Glutamatergic neuron (in vitro differentiated cells): ENCODE results near the gene TRPM3. TPM values are rescaled to one million over a fixed set of nuclear protein-coding genes. Genes with fewer than 3 reads are reported as not detected.

Experiments used
- DNase-seq: peaks from one replicate; pipeline ENCODE4 v3.0.0; 2022
- H3K27ac Mint-ChIP-seq: one replicate; pipeline ENCODE4 v1.8.0; 2020; ENCODE audit warnings: mild to moderate bottlenecking, mixed read lengths, inconsistent platforms; ENCODE audit not compliant: unreplicated experiment
- H3K27me3 Mint-ChIP-seq: one replicate; pipeline ENCODE4 v1.8.0; 2020; ENCODE audit warnings: mild to moderate bottlenecking, moderate library complexity, mixed read lengths, inconsistent platforms; ENCODE audit not compliant: unreplicated experiment
- H3K36me3 Mint-ChIP-seq: one replicate; pipeline ENCODE4 v1.8.0; 2020; ENCODE audit warnings: mild to moderate bottlenecking, mixed read lengths, inconsistent platforms; ENCODE audit not compliant: unreplicated experiment
- H3K4me1 Mint-ChIP-seq: one replicate; pipeline ENCODE4 v1.8.0; 2020; ENCODE audit warnings: mild to moderate bottlenecking, low read depth, mixed read lengths, inconsistent platforms; ENCODE audit not compliant: unreplicated experiment
- H3K4me3 Mint-ChIP-seq: one replicate; pipeline ENCODE4 v1.8.0; 2020; ENCODE audit warnings: mild to moderate bottlenecking, mixed read lengths, inconsistent platforms; ENCODE audit not compliant: unreplicated experiment
- H3K9me3 Mint-ChIP-seq: one replicate; pipeline ENCODE4 v1.8.0; 2020; ENCODE audit warnings: mild to moderate bottlenecking, moderate library complexity, mixed read lengths, inconsistent platforms; ENCODE audit not compliant: unreplicated experiment
- CTCF ChIP-seq: fragments of 200-600 bp; sonication (generic); IDR thresholded peaks from one replicate; pipeline ENCODE4 v1.5.0; 2021; ENCODE audit not compliant: partially characterized antibody, unreplicated experiment
- total RNA-seq: library from RNA; stranded (reverse); fragmentation: NEBNext Ultra II Directional; extraction: Animal tissue kit (Norgen Biotek cat#: 25700); gene quantifications from one replicate; pipeline ENCODE4 v1.2.1, GENCODE V29; 2021; ENCODE audit not compliant: unreplicated experiment

The TRPM3 gene
- total RNA-seq, 1 donor from 2014 or later, result 3.3 TPM

DNA sequence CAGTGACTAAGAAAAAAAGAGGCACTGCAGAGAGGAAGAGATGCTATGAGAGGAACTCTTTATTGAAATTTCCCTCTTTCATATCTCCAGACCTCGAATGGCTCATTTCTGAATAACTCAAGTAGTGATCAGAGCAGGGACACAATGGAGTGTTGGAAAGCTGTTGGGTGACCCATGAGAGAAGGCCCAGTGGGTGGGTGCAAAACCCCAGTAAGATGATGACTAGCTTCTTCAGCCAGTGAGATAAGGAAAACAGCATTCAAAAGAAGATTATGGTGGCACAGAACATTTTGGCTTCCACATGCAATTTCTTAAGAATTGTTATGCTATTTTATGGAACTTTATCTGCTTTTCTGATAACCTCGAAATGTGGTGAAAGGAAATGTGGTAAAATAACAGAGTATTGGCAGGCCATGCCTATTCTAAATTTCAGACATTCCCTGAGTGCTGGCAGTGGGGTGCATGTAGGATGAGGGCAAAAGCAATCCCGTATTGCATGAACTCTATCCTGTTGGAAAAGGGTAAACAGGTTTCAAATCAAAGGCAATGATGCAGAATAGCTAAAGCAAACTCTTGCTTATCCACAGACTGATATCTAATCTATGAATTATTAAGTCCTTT lies 579.0 kb downstream of the TRPM3 start:
- no peak for TF ChIP-seq CTCF
- Mint-ChIP-seq H3K4me3 (no peak overlapping the region), H3K9me3 (no peaks in the 10 kb centered on the region), H3K27ac (no peak overlapping the region), H3K4me1 (no peaks in the 10 kb centered on the region), H3K27me3 (no peaks in the 10 kb centered on the region), H3K36me3 (no peaks in the 10 kb centered on the region)
- DNase-seq, result no peak

DNA sequence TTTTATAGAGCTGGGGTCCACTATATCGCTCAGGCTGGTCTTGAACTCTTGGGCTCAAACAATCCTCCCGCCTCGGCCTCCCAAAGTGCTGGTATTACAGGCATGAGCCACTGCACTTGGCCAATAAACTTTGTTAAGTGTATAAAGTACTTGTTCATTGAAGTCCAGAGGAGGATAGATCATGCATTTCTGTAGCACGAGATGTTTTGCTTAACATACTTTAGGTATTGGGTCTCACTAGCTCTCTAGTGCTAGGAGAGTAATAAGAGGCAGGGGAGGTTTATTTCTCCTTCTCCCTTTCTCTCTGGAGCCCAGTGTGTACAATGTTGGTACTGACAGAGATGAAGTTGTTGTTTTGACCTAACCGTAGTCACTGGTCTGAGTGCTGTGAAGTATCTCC lies 581.4 kb downstream of the TRPM3 start:
- no peaks in the 10 kb centered on the region for H3K36me3 Mint-ChIP-seq
- no peaks in the 10 kb centered on the region for H3K27me3 Mint-ChIP-seq
- no peaks in the 10 kb centered on the region for H3K9me3 Mint-ChIP-seq

DNA sequence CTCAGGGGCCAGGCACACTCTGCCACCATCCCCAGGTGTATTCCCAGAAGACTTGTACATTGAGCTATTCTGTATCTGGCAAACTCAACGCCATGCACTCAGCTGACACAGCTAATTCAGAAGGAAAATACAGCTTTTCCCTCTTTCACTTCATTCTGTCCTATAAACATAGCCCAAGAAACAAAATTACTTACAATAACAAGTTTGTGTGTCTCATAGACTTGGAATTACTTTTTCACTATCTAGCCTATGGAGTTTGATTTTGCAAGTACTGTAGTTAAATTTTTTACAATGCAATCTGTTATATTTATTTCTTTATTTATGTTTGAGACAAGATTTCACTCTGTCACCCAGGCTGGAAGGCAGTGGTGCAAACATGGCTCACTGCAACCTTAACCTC lies 581.9 kb downstream of the TRPM3 start:
- Mint-ChIP-seq H3K27ac (no peak overlapping the region), H3K4me1 (no peaks in the 10 kb centered on the region), H3K27me3 (no peaks in the 10 kb centered on the region), H3K4me3 (no peak overlapping the region), H3K9me3 (no peaks in the 10 kb centered on the region), H3K36me3 (no peaks in the 10 kb centered on the region)
- TF ChIP-seq CTCF, result no peak
- no peak for DNase-seq

More for the DNA sequence above, 581.4 kb downstream of the TRPM3 start:
- H3K27ac Mint-ChIP-seq, result no peak overlapping the region
- no peak overlapping the region for H3K4me3 Mint-ChIP-seq
- DNase-seq, result no peak
- H3K4me1 Mint-ChIP-seq, result no peaks in the 10 kb centered on the region
- TF ChIP-seq CTCF, result no peak

DNA sequence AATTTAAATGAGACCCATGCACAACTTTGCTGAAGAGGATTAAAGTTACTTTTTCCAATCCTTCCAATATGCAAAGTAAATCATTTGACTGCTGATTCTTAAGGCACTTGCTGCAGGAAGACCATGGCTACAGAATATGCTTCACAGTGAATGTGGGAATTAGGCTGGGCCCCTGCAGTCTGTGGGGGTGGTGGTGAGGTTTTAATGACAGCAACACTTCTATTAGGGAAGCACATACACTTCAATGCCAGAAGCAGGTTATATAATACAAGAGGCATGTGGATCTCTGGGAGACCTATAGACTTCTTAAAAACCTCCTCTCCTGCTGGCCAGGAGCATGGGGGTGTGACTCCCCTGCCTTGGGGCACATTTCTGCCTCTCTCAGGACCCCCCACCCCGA lies 582.4 kb downstream of the TRPM3 start:
- Mint-ChIP-seq H3K9me3 (no peaks in the 10 kb centered on the region), H3K27me3 (no peaks in the 10 kb centered on the region), H3K36me3 (no peaks in the 10 kb centered on the region), H3K27ac (no peak overlapping the region), H3K4me1 (no peaks in the 10 kb centered on the region), H3K4me3 (no peak overlapping the region)
- DNase-seq, result no peak
- TF ChIP-seq CTCF, result no peak

DNA sequence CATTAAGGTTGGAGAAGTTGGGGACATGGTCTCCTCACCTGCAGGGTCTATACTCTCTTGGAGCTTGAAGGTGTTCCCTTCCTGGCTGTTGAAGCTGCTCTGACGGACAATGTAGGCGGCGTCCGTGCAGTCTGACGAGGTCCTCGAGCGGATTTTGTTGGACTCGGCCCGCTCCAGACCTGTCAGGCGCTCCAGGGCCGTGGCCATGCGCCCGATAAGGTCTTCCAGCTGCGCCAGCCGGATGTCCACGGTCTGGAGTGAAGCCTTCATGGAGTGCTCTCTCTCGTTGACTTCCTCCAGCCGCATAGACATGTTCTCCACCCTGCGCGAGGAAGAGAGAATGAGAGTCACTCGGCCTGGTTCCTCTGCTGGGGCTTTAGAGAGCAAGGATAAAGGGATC lies 584.3 kb downstream of the TRPM3 start:
- no peak for DNase-seq
- no peak for TF ChIP-seq CTCF
- no peak overlapping the region for H3K27ac Mint-ChIP-seq

More for the DNA sequence above, 584.3 kb downstream of the TRPM3 start:
- Mint-ChIP-seq H3K9me3 (no peaks in the 10 kb centered on the region), H3K36me3 (no peaks in the 10 kb centered on the region), H3K4me1 (no peaks in the 10 kb centered on the region), H3K27me3 (no peaks in the 10 kb centered on the region), H3K4me3 (no peak overlapping the region)
